ENCODE results near the gene ABCC2.

The ABCC2 gene

DNA sequence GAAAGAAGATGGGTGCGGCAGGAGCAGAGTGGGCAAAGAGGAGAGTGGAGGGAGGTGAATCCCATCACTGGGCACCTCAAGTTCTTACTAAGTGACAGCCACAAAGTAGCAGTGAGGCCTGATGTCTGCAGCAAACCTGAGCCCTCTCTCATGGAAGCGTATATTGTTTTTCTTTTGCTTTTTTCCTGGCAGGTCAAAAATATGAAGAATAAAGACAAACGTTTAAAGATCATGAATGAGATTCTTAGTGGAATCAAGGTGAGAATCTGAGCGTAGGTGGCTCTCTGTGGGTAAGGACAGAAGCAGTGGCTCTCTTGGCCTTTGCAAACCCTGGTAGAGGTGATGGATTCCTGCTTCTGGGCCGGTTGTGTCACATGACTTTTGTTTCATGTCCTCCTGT lies 22.8 kb downstream of the ABCC2 start:
- no peak overlapping the region for H3K4me3 ChIP-seq (replicated peaks; ENCODE audit: low read depth, low read length)
- H3K36me3 ChIP-seq (ENCODE audit: control insufficient read depth, insufficient read depth, low read length), result no peaks in the 10 kb centered on the region
- no peaks in the 10 kb centered on the region for H3K27me3 ChIP-seq (replicated peaks; ENCODE audit: control insufficient read depth, insufficient read depth, low read length)
- TF ChIP-seq, protein P1, sequence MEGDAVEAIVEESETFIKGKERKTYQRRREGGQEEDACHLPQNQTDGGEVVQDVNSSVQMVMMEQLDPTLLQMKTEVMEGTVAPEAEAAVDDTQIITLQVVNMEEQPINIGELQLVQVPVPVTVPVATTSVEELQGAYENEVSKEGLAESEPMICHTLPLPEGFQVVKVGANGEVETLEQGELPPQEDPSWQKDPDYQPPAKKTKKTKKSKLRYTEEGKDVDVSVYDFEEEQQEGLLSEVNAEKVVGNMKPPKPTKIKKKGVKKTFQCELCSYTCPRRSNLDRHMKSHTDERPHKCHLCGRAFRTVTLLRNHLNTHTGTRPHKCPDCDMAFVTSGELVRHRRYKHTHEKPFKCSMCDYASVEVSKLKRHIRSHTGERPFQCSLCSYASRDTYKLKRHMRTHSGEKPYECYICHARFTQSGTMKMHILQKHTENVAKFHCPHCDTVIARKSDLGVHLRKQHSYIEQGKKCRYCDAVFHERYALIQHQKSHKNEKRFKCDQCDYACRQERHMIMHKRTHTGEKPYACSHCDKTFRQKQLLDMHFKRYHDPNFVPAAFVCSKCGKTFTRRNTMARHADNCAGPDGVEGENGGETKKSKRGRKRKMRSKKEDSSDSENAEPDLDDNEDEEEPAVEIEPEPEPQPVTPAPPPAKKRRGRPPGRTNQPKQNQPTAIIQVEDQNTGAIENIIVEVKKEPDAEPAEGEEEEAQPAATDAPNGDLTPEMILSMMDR (IDR thresholded peaks at IDR 0.05; ENCODE audit: insufficient read depth, low read length, poor library complexity, severe bottlenecking), result no peak
- DNase-seq (ENCODE audit: extremely low read depth, insufficient read length), result no peak

DNA sequence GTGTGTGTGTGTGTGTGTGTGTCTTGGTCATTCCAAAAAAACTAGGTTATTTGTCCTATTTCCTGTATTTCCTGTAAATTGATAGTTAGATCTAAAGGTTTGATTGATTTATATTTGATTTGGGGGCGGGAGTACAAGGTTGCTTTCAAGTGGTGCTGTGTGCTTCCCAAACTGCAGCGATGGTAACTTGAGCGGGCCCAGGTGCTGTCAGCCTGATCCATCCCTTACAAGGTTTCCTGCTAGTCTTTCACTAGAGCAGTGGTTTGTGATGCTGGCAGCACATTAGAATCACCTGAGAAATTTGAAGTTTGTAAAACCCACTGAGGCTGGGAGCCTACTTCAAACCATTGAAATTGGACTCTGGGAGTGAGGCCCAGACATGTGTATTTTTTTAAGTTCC lies 23.7 kb downstream of the ABCC2 start:
- DNase-seq (ENCODE audit: extremely low read depth, insufficient read length), result no peak
- Histone ChIP-seq H3K27me3 (replicated peaks; ENCODE audit: control insufficient read depth, insufficient read depth, low read length) (no peaks in the 10 kb centered on the region), H3K4me3 (replicated peaks; ENCODE audit: low read depth, low read length) (no peak overlapping the region), H3K36me3 (ENCODE audit: control insufficient read depth, insufficient read depth, low read length) (no peaks in the 10 kb centered on the region)
- TF ChIP-seq, protein P1 (IDR thresholded peaks at IDR 0.05; ENCODE audit: insufficient read depth, low read length, poor library complexity, severe bottlenecking), result no peak

DNA sequence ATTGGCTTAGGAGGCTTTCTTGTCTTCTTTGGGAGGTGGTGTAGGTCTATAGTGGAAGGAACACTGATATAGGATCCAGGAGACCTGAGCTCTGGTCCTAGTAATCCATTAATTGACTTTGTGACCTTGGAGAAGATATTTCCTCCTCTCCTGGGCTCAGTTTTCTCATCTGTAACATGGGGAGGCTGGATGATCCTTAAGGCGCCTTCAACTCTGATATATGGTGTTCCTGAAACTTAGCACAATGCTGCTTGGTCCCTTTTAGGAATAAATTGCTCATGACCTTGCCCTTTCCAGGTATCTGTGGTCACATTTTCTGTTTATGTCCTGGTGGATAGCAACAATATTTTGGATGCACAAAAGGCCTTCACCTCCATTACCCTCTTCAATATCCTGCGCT lies 25.3 kb downstream of the ABCC2 start:
- Histone ChIP-seq H3K4me3 (replicated peaks; ENCODE audit: low read depth, low read length) (no peak overlapping the region), H3K36me3 (ENCODE audit: control insufficient read depth, insufficient read depth, low read length) (no peaks in the 10 kb centered on the region), H3K27me3 (replicated peaks; ENCODE audit: control insufficient read depth, insufficient read depth, low read length) (no peaks in the 10 kb centered on the region; the same call in 1 of the 2 replicates)
- no peak for DNase-seq (ENCODE audit: extremely low read depth, insufficient read length)
- TF ChIP-seq, protein P1 (IDR thresholded peaks at IDR 0.05; ENCODE audit: insufficient read depth, low read length, poor library complexity, severe bottlenecking), result no peak

DNA sequence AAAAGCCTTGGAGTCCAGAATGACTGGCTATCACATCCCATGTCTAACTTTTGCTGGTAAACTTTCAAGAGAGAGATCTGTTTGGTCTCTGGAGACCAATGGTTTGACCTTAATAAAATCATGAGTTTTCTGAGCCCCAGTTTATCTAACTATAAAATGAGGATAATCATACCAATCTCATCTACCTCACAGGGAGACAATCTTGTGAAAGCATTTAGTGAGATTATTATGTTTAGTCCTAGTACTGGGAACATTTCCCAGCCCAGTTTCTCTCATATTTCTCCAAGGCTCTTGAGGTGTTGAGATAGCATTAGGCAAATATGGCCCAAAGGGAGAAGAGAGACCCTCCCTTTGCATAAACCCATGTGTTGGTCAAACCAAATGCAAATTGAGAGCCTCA lies 25.8 kb downstream of the ABCC2 start:
- no peaks in the 10 kb centered on the region for H3K36me3 ChIP-seq (ENCODE audit: control insufficient read depth, insufficient read depth, low read length)
- TF ChIP-seq, protein P1 (IDR thresholded peaks at IDR 0.05; ENCODE audit: insufficient read depth, low read length, poor library complexity, severe bottlenecking), result no peak
- no peak for DNase-seq (ENCODE audit: extremely low read depth, insufficient read length)
- no peaks in the 10 kb centered on the region; the same call in 1 of the 2 replicates for H3K27me3 ChIP-seq (replicated peaks; ENCODE audit: control insufficient read depth, insufficient read depth, low read length)
- no peak overlapping the region for H3K4me3 ChIP-seq (replicated peaks; ENCODE audit: low read depth, low read length)

DNA sequence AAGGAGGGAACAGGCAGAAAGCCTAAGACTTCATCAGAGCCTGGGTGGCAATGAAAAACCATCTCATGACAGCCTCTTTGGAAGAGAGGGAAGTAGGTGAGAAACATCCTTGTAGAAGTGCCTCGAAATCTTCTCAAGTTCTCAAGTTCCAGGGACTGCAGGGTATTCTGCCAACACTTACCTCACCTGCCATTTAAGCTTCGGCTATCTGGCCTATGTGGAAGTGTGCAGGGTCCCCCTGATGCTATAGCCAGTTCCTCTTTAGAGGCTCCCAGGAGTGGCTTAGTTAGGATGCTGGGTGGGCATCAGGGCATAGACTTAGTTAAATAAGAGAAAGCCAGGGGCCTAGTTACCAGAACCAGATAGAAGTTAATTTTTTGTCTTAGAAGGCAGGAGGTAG lies 27.0 kb downstream of the ABCC2 start:
- DNase-seq (ENCODE audit: extremely low read depth, insufficient read length), result no peak
- TF ChIP-seq, protein P1 (IDR thresholded peaks at IDR 0.05; ENCODE audit: insufficient read depth, low read length, poor library complexity, severe bottlenecking), result no peak

More for the DNA sequence above, 27.0 kb downstream of the ABCC2 start:
- no peaks in the 10 kb centered on the region; the same call in 1 of the 2 replicates for H3K27me3 ChIP-seq (replicated peaks; ENCODE audit: control insufficient read depth, insufficient read depth, low read length)
- H3K4me3 ChIP-seq (replicated peaks; ENCODE audit: low read depth, low read length), result no peak overlapping the region
- H3K36me3 ChIP-seq (ENCODE audit: control insufficient read depth, insufficient read depth, low read length), result no peaks in the 10 kb centered on the region

All from GM06990 (cell line).